Brain microvascular endothelial cell (primary cell): Measurements from ENCODE around the gene C2orf49.

ENCODE experiments used
- DNase-seq: peaks from one replicate; pipeline ENCODE4 v3.0.0-alpha.2; 2020
- H3K27ac ChIP-seq: fragments of 250-450 bp; sonication (Bioruptor Pico); 2 replicates; pipeline ENCODE4 v1.5.1; 2020; ENCODE audit warnings: mild to moderate bottlenecking, moderate library complexity
- H3K27me3 ChIP-seq: fragments of 250-450 bp; sonication (Bioruptor Pico); replicated peaks from 2 replicates; pipeline ENCODE4 v1.5.1; 2020; ENCODE audit warnings: mild to moderate bottlenecking
- H3K36me3 ChIP-seq: fragments of 250-450 bp; sonication (Bioruptor Pico); replicated peaks from 2 replicates; pipeline ENCODE4 v1.5.1; 2020; ENCODE audit warnings: mild to moderate bottlenecking
- H3K4me3 ChIP-seq: 2 replicates; pipeline ENCODE4 v1.5.1; 2011; ENCODE audit warnings: low read depth, mild to moderate bottlenecking, control low read depth, low read length, moderate library complexity
- CTCF ChIP-seq: IDR thresholded peaks from 2 replicates; pipeline ENCODE4 v1.5.1; 2011; ENCODE audit warnings: low read depth, mild to moderate bottlenecking, moderate library complexity, low read length, control low read depth, inconsistent platforms; ENCODE audit errors: missing control alignments
- in situ Hi-C: cut with HindIII; loops from 2 replicates; pipeline ENCODE4 v1.10.0; 2017; ENCODE audit warnings: low sequenced_read_pairs, low pct_ligation_motif_present

Gene C2orf49

GRCh38 chr2:105328281-105329196 is 8.8 kb upstream of the C2orf49 start:
- in situ Hi-C loops = no loop called here
- Histone ChIP-seq H3K27me3 (no peaks in the 10 kb centered on the region), H3K4me3 (peak overlapping the region; percentile 74), H3K36me3 (no peaks in the 10 kb centered on the region), H3K27ac (no peak overlapping the region)
- TF ChIP-seq CTCF = no peak
- no peak for DNase-seq

GRCh38 chr2:105329197-105329554 is 8.2 kb upstream of the C2orf49 start:
- H3K36me3 ChIP-seq = no peaks in the 10 kb centered on the region
- peak overlapping the region; percentile 74 for H3K4me3 ChIP-seq
- no peaks in the 10 kb centered on the region for H3K27me3 ChIP-seq
- H3K27ac ChIP-seq = no peak overlapping the region
- in situ Hi-C loops = no loop called here
- no peak for TF ChIP-seq CTCF
- no peak for DNase-seq

- Histone ChIP-seq H3K4me3 (peak within 1 kb of the TSS; percentile 74), H3K27me3 (no peaks in the 10 kb centered on the region), H3K36me3 (peaks cover 2% of the 10 kb centered on the region), H3K27ac (peak within 1 kb of the TSS; percentile 68)
- no peak for TF ChIP-seq CTCF
- no peak for DNase-seq
- in situ Hi-C loops = no loop called here
Observed at GRCh38 chr2:105329561-105330495, 7.5 kb upstream of the C2orf49 start, which contains the start of gene TGFBRAP1. Gene TGFBRAP1, minus strand, starts transcription at chr2:105329735. Its CDS starts 21,434 bp downstream, at chr2:105308301.

- Histone ChIP-seq H3K4me3 (no peak overlapping the region), H3K27ac (no peak overlapping the region), H3K36me3 (peaks cover 2% of the 10 kb centered on the region), H3K27me3 (no peaks in the 10 kb centered on the region)
- no peak for DNase-seq
- no peak for TF ChIP-seq CTCF
- in situ Hi-C loops = no loop called here
Observed at GRCh38 chr2:105330681-105331375, 6.5 kb upstream of the C2orf49 start.

- DNase-seq = no peak
Observed at GRCh38 chr2:105334211-105334610, 3.1 kb upstream of the C2orf49 start.

More at GRCh38 chr2:105334211-105334610, 3.1 kb upstream of the C2orf49 start:
- in situ Hi-C loops = no loop called here
- H3K27me3 ChIP-seq = no peaks in the 10 kb centered on the region
- no peak overlapping the region for H3K4me3 ChIP-seq
- TF ChIP-seq CTCF = no peak
- H3K27ac ChIP-seq = no peak overlapping the region
- H3K36me3 ChIP-seq = peaks cover 2% of the 10 kb centered on the region
